ENCODE measurements around the gene SART3.
A peak's percentile ranks its signal among the peaks of the same experiment; 100 is the strongest.
"Not testable (repeated sequence)": the region's sequence is repeated elsewhere in the genome, so short reads cannot be mapped to it uniquely, and the experiment has no call there.

The SART3 gene

DNA sequence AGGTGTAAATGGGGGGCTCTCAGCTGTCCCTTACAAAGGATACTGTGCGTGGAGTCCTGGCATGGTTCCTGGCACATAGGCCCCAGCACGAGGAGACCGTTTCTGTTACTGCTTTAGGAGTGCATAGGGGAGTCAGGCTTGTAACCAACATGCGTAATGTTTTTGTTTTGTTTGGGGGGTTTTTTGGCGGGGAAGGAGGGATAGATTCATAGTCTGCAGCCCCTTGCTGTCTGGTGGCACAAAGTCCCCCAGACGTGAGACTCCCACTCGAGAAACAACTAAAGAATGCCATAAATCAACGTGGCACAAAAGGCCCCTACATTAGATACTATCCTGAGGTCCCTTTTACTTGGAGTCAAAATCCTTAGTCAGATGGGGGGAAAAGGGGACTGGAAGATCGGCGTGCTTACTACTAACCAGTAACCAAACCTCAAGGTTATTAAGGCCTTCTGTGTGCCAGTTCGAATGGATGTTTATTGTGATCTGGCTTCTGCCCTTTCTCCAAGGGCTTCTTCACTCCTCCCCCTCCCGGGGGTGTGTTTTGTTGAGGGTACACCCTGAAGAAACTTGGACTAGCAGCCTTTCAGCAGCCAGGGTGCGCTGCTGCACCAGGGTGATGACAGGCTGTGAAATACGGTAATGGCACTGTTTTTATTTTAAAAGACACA, 2.3 kb upstream of the SART3 start:
- DNase-seq (ENCODE audit: low spot score): peak; percentile 95

DNA sequence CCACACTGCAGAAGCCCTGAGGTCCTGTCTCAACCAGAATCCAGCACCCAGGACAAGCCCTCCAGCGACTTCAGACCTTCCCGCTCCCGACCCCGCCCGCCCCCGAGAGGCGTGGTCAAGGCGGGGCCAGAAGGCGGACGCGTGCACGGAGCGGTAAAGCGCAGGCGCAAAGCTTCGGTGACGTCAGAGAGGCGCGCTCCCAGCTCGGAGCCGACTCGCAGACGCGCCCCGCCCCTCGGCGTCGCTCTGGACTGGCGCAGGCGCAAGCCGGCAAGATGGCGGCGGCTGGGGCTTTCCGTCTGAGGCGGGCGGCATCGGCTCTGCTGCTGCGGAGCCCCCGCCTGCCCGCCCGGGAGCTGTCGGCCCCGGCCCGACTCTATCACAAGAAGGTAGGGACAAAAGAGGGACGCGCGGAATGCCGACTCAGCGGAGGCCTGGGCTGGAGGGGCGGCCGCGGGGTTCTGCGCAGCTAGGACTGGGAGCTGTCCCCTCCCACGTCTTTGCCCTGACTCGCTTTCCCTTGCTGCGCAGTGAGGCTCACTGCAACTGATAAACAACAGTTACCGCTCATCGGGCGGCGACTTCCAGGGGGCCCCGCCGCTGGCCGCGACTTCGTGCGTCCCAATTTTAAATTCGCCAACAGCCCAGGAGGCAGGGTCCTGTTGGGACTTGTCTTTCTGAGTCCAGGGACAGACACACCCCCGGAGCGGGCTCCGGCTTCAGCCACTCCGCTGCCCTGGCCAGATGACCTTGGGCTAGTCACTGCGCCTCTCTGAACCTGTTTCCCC, 1.6 kb upstream of the SART3 start, which contains the start of gene ISCU:
Gene ISCU, plus strand, starts transcription at position 249 of the 788 bp plus-strand sequence. Its CDS starts 27 bp downstream, at position 276.
- DNase-seq (ENCODE audit: low spot score): peak; percentile 95

DNA sequence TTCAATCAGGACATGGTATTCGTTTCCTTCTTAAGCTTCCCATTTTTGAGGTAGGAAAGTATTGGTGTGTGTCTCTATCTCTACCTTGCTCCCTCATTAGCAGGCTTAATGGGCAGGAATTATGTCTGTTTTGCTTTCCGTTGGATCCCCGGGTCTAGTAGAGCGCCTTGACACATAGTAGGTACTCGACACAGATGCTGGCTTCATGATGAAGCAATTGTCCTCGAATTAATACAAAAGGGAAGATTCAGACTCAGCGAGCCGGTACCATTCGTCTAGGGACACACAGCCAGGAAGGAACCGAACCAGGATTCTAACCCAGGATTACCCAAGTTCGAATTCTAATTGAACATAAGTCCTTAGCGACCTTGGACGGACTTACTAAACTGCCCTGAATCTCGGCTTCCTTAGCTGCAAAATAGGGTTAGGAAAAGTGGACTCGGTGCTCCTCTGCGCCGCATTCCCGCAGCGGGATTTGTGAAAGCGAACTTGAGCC, 927 bp upstream of the SART3 start:
- peak; percentile 64 for DNase-seq (ENCODE audit: low spot score)

DNA sequence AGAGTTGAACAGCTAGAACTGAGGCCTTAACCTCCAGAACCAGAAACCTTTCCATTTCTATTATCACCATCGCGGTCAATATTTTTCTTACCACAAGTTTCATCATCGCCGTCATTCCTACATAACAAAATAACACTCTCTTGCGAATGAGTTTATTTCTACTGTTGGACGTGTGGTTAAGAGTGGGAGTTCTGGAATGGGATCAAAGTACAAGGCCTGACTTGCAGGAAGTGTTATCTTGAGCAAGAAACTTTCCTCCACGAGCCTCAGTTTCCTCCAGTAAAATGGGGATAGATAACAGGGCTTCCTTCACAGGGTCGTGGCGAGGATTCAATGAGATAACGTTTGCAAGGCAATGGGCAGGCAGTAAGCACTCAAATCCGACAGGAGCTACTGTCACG, 652 bp downstream of the SART3 start:
- DNase-seq (ENCODE audit: low spot score): peak; percentile 63

GRCh38 chr12:108559748-108560147, 1.2 kb downstream of the SART3 start:
- no peak for DNase-seq (ENCODE audit: low spot score)

DNA sequence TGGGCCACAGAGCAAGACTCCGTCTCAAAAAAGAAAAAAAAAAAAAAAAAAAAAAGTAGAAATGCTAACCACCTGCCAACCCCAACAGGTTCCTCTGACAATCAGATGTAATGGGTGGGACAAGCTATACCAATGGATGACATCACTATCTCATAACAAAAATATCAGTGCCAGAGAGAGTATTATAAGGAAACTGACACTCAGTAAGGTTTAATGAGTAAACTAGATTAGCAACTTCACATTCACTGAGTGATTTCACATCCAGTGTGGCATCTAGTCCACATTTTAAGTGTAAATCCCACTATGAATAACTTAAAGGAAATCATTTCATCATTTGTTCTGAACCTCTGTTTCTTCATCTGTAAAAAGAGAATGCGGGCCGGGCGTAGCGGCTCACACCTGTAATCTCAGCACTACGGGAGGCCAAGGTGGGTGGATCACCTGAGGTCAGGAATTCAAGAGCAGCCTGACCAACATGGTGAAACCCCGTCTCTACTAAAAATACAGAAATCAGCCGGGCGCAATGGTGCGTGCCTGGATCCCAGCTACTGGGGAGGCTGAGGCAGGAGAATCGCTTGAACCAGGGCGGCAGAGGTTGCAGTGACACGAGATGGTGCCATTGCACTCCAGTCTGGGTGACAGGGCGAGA, 1.8 kb downstream of the SART3 start:
- DNase-seq (ENCODE audit: low spot score): no peak

GRCh38 chr12:108555383-108555782, 5.6 kb downstream of the SART3 start:
- DNase-seq (ENCODE audit: low spot score): not testable (repeated sequence)

DNA sequence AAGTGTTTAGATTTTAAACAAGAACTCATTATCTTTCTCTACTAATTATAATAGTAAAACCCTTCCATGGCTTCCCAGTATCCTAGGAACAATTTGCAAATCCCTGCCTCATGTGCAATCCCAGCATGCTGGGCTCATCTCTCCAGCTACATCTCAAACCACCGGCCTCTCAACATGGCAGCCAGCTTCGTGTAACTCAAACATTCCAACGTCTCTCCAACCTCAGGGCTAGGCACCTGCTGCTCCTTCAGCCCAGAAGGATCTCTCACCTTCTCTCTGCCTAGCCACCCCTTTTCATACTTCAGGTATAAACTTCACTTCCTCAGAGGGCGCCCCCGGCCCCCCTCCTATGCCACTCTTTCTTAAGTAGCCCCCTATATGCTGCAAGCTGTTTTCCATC, 7.2 kb downstream of the SART3 start:
- no peak for DNase-seq (ENCODE audit: low spot score)

- no peak for DNase-seq (ENCODE audit: low spot score)
Observed at GRCh38 chr12:108551535-108551934, 9.4 kb downstream of the SART3 start.

GRCh38 chr12:108548954-108549521, 11.9 kb downstream of the SART3 start:
- no peak for DNase-seq (ENCODE audit: low spot score)

GRCh38 chr12:108547686-108548085, 13.3 kb downstream of the SART3 start:
- no peak for DNase-seq (ENCODE audit: low spot score)

- no peak for DNase-seq (ENCODE audit: low spot score)
Observed at GRCh38 chr12:108543652-108544051, 17.3 kb downstream of the SART3 start.

GRCh38 chr12:108542320-108542719, 18.7 kb downstream of the SART3 start:
- no peak for DNase-seq (ENCODE audit: low spot score)

GRCh38 chr12:108538616-108539195, 22.3 kb downstream of the SART3 start:
- no peak for DNase-seq (ENCODE audit: low spot score)

GRCh38 chr12:108538146-108538545, 22.8 kb downstream of the SART3 start:
- DNase-seq (ENCODE audit: low spot score): no peak

GRCh38 chr12:108531929-108532848, 28.8 kb downstream of the SART3 start:
- no peak for DNase-seq (ENCODE audit: low spot score)

DNA sequence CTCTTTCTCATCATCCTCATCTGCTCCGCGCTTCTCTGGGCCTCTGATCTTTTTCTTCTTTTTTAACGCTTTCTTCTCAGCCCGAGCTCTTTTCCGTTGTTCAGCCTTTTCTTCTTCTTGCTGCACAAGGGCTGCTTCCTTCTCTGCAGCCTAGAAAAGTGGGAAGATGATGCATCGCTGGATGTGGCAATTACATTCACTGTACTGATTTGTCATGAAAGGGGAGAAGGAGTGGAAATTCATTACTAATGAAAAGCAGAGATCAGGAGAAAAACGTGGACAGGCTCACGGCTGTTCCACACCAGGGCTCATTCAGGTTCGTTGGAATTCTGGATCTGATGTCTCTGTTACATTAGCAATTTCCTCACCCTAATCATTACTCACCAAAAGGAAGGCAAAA, 30.8 kb downstream of the SART3 start:
- no peak for DNase-seq (ENCODE audit: low spot score)

GRCh38 chr12:108527166-108527496, 33.8 kb downstream of the SART3 start:
- DNase-seq (ENCODE audit: low spot score): no peak

DNA sequence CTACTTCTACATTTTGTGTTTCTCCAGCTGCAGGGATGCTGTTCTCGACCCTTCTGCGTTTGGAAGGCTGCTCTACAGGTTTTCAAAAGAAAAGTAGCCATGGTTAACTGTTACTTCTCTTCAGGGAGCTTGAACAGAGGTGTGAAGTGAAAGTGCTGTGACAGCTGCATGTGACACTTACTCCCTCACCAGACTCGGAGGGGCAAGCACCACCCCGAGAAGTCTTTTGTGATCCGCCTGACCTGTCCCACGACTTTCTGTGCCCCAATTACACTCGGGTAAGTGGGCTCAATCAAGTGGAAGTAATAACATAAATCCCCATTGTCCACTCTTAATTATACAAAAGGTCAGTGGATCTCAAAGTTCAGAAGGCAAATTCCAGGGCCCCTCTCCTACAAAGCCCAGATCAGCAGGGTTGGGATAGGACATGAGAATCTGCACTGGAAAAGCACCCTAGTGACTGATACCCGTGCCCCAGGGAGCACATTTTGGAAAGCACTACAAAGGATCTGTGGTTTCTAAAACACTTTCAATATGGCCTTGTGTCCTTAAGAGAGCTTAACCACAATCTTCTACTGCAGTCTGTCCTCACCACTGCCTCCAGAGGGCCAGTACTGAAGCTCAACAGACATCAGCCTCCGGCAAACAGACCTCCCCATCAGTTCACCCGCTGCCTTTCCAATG, 34.3 kb downstream of the SART3 start:
- no peak for DNase-seq (ENCODE audit: low spot score)

- peak; percentile 76 for DNase-seq (ENCODE audit: low spot score)
Observed at GRCh38 chr12:108525681-108526080, 35.3 kb downstream of the SART3 start.

DNA sequence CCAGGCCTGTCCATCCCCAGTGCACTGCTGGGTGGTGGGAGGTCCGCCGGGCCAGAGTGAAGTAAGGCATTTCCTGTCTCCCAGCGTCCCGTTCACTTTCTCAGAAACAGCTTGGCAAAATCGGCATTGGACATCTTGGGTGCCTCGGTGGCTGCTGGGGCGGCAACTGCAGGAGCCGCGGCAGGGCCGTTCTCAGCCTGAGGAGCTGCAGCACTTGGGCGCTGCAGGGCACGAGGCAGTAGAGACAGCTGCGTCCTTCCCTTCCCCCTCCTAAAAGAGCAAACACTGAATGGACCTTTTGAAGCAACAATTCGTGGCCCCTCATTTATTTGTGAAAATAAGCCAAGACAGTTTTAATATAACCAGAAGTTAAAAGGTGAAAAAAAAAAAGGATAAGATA, 37.6 kb downstream of the SART3 start:
- DNase-seq (ENCODE audit: low spot score): no peak
